HG02798 (cell line): ENCODE data around the gene MRPL3.
"Not testable (repeated sequence)": the region's sequence is repeated elsewhere in the genome, so short reads cannot be mapped to it uniquely, and the experiment has no call there.

Experiments
- ATAC-seq: cut with Tn5 transposase; IDR thresholded peaks from one replicate; pipeline ENCODE4 v1.9.1; 2021; ENCODE audit warnings: mild to moderate bottlenecking; ENCODE audit not compliant: unreplicated experiment, poor library complexity

MRPL3 gene

GRCh38 chr3:131501949-131502348 is 822 bp downstream of the MRPL3 start:
- ATAC-seq = no peak

- ATAC-seq = no peak
These were observed 8.1 kb downstream of the MRPL3 start for GRCh38 chr3:131494706-131495105.

GRCh38 chr3:131491775-131492174 is 11.0 kb downstream of the MRPL3 start:
- ATAC-seq = no peak

DNA sequence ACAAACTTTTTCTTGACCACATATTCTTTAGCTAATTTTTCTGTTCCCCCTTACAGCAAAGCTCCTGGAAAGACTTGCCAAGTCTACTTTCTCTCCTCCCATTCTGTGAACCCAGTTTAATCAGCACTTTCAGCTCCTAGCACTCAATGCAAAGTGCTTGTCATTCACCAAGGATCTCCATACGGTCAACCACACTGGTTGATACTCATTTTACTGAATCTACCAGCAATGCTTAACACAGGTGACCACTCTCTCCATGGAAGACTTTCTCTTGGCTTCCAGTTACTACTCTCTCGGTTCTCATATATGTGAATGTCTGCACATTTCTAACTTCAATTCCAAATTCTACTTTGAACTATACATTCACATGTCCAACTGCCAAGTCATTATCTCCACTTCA is 11.7 kb downstream of the MRPL3 start:
- ATAC-seq = no peak

GRCh38 chr3:131486545-131486944 is 16.2 kb downstream of the MRPL3 start:
- not testable (repeated sequence) for ATAC-seq

DNA sequence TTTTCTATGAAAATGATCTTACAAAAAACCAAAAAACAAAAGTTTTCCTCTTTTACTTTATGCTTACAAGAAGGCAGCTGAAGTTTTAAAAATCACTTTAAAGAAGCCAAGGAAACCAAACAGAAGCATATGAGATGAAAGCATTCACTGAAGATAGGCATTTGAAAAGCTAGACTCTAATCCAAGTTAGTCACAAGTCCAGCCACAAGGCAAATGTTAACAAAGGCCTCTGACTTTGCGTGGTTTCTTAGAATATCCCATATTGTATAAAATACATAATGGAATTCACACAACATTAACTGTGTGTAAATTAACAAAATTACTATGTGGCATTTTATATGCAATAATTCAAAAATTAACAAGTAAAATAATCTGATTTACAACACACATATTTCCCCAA is 17.7 kb downstream of the MRPL3 start:
- no peak for ATAC-seq

- no peak for ATAC-seq
These were observed 18.2 kb downstream of the MRPL3 start for GRCh38 chr3:131484496-131485111.

GRCh38 chr3:131480116-131480515 is 22.7 kb downstream of the MRPL3 start:
- ATAC-seq = no peak

- ATAC-seq = no peak
These were observed 25.0 kb downstream of the MRPL3 start for GRCh38 chr3:131477813-131478212.

DNA sequence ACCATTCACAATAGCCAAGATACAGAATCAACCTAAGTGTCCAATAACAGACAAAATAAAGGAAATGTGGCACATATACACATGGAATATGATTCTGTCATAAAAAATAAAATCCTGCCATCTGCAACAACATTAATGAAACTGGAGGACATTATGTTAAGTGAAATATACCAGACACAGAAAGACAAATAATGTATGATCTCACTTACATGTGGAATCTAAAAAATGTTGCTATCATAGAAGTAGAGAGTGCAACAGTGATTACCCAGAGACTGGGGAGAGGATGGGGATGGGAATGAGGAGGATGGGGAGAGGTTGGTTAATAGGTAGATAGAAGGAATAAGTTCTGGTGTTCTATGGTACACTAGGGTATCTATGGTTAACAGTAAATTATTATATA is 28.7 kb downstream of the MRPL3 start:
- ATAC-seq = no peak

GRCh38 chr3:131470377-131470776 is 32.4 kb downstream of the MRPL3 start:
- no peak for ATAC-seq

DNA sequence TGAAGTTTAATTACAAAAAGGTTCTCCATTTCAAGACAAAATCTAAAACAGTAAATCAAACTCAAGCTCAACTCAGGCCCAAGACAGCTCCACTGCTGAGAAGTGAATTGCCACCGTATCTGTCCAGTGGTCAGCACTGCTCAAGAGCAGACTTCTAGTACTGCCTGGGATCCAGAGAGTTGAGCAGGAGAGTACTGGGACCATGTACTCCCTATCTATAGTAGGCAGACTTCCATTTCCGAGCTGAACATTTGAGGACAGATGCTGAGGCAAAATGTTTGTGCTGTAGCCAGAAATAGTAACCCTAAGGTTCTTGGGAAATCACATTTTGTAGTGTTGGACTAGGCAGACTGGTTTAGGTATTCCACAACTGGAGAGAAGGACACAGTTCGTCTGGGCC is 44.1 kb downstream of the MRPL3 start:
- no peak for ATAC-seq

DNA sequence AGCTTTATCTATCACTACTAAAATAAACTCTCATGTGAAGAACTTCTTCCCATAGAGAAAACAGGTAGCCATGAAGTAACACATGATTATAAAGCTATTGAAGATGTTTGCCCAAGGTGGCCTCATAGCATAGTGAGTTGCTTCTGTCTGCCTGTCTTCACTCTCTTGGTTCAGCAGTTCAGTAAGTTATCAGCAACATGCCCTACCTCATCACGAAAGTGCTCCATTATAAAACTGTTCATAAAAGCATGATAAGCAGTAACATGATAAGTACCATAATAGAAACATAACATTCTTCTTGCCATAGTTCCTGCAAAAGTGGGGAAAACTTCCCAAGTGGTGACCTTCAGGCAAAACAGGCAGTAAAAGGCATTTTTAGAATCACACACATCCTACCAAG is 45.6 kb downstream of the MRPL3 start:
- no peak for ATAC-seq

- ATAC-seq = no peak
These were observed 48.3 kb downstream of the MRPL3 start for GRCh38 chr3:131454501-131454900.

- ATAC-seq = no peak
These were observed 49.2 kb downstream of the MRPL3 start for GRCh38 chr3:131453533-131453932.

DNA sequence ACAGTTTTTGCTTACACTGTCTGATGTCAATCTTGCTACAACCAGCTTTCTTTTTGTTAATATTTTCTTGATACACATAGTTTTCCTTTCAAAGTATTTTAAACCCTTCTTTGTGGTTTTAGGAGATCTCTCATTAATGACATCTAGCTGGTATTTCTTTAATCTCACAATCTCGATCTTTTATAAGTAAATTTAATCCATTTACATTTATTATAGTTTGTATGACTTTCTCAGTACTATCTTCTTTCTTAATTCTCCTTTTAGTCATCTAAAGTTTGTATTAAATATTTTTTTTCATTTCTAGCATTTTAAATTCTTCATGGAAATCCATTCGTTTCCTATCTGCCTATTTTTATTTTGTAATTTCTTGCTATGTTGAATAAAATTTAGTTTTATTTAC is 55.4 kb downstream of the MRPL3 start:
- ATAC-seq = no peak

- no peak for ATAC-seq
These were observed 58.6 kb downstream of the MRPL3 start for GRCh38 chr3:131444180-131444579.

DNA sequence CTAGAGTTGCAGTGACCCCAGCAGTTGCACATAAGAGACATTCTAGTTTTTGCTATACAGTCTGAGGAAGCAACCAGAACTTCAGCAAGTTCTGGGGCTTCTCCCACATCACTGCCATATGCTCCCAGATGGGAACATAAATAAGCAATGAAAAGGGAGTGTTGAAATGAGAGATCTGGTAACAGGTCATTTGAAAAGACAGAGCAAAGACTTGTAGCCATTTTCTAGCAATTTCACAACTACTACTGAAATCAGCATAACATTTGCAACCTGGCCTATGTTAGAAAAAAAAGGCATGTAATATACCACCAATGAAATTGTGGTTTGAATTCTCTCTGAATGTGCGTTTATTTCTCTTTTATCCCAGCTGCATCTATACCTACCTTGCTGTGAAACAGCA is 63.7 kb downstream of the MRPL3 start:
- ATAC-seq = no peak

- no peak for ATAC-seq
These were observed 67.8 kb downstream of the MRPL3 start for GRCh38 chr3:131435000-131435399.

DNA sequence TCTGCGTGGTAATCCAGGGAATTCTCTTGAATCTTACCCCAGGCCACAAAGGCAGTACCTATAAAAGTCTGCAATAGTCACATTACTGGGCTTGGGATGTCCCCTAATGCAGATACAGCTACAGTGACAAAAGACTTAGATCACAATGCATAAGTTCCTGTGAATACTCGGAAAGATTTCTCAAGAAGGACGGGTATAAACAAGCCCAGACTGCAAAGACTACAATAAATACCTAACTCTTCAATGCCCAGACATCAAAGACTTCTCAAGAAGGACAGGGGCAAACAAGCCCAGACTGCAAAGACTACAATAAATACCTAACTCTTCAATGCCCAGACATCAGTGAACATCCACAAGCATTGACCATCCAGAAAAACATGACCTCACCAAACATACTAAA is 70.3 kb downstream of the MRPL3 start:
- ATAC-seq = no peak

GRCh38 chr3:131431754-131432153 is 71.0 kb downstream of the MRPL3 start:
- no peak for ATAC-seq

GRCh38 chr3:131427226-131427625 is 75.5 kb downstream of the MRPL3 start:
- ATAC-seq = no peak

GRCh38 chr3:131421957-131422498 is 80.7 kb downstream of the MRPL3 start:
- ATAC-seq = no peak
